WTC11 (cell line): Measurements from ENCODE around the gene SBF2. TPM values are rescaled to one million over a fixed set of nuclear protein-coding genes. Genes with fewer than 3 reads are reported as not detected.
A peak's percentile ranks its signal among the peaks of the same experiment; 100 is the strongest.

Experiments
- ATAC-seq: fragments of 200-7000 bp; cut with Tn5 transposase; 2 replicates; pipeline ENCODE4 v1.10.0; 2021; ENCODE audit warnings: mild to moderate bottlenecking, moderate library complexity
- CTCF ChIA-PET: fragments of 300-600 bp; sonication (Branson Sonifier 250); formaldehyde crosslinking; loops from one replicate; lab custom pipeline; 2021; ENCODE audit warnings: antibody characterized with exemption; lab: Charles Lee
- POLR2A ChIA-PET: fragments of 350-600 bp; sonication (Branson Sonifier 250); formaldehyde crosslinking; loops from one replicate; lab custom pipeline; 2021; ENCODE audit warnings: antibody characterized with exemption; lab: Charles Lee
- DNase-seq: peaks from one replicate; pipeline ENCODE4 v3.0.0; 2021; ENCODE audit warnings: low spot score
- H3K27ac Mint-ChIP-seq: 2 replicates; pipeline ENCODE4 v1.8.0; 2021; ENCODE audit warnings: mixed read lengths
- H3K27me3 Mint-ChIP-seq: 2 replicates; pipeline ENCODE4 v1.8.0; 2021; ENCODE audit warnings: low read depth, mild to moderate bottlenecking, moderate library complexity, mixed read lengths
- H3K36me3 Mint-ChIP-seq: 2 replicates; pipeline ENCODE4 v1.8.0; 2021; ENCODE audit warnings: mixed read lengths
- H3K4me1 Mint-ChIP-seq: 2 replicates; pipeline ENCODE4 v1.8.0; 2022; ENCODE audit warnings: mixed read lengths
- H3K4me3 Mint-ChIP-seq: 2 replicates; pipeline ENCODE4 v1.8.0; 2021; ENCODE audit warnings: mild to moderate bottlenecking, moderate library complexity, mixed read lengths
- H3K9me3 Mint-ChIP-seq: 2 replicates; pipeline ENCODE4 v1.8.0; 2021; ENCODE audit warnings: mixed read lengths
- CREM ChIP-seq: sonication (generic); formaldehyde crosslinking; IDR thresholded peaks from 2 replicates; pipeline ENCODE4 v1.8.1; 2022; ENCODE audit warnings: mild to moderate bottlenecking, missing genetic modification reagents, moderate library complexity
- ELF4 ChIP-seq: sonication (generic); formaldehyde crosslinking; IDR thresholded peaks from 2 replicates; pipeline ENCODE4 v1.8.1; 2022; ENCODE audit warnings: low read depth, mild to moderate bottlenecking, moderate library complexity, missing genetic modification reagents
- HMGA2 ChIP-seq: fragments of 250-450 bp; sonication (Bioruptor Pico); IDR thresholded peaks from 2 replicates; pipeline ENCODE4 v1.4.0; 2021; ENCODE audit warnings: mild to moderate bottlenecking, moderate library complexity
- JAZF1 ChIP-seq: fragments of 250-450 bp; sonication (Bioruptor Pico); IDR thresholded peaks from 2 replicates; pipeline ENCODE4 v1.9.0; 2021; ENCODE audit warnings: moderate library complexity, mild to moderate bottlenecking, inconsistent platforms
- KAT7 ChIP-seq: sonication (generic); formaldehyde crosslinking; IDR thresholded peaks from 2 replicates; pipeline ENCODE4 v1.8.1; 2023; ENCODE audit warnings: missing genetic modification reagents, mild to moderate bottlenecking, borderline replicate concordance
- RELA ChIP-seq: sonication (generic); formaldehyde crosslinking; IDR thresholded peaks from 2 replicates; pipeline ENCODE4 v1.8.1; 2022; ENCODE audit warnings: missing genetic modification reagents, mild to moderate bottlenecking, borderline replicate concordance
- SOX15 ChIP-seq: fragments of 250-450 bp; sonication (Bioruptor Pico); IDR thresholded peaks from 2 replicates; pipeline ENCODE4 v1.9.0; 2021; ENCODE audit warnings: mild to moderate bottlenecking
- SP1 ChIP-seq: sonication (generic); formaldehyde crosslinking; conservative IDR thresholded peaks from 2 replicates; pipeline ENCODE4 v1.8.1; 2022; ENCODE audit warnings: missing genetic modification reagents
- ZBTB21 ChIP-seq: sonication (generic); formaldehyde crosslinking; IDR thresholded peaks from 2 replicates; pipeline ENCODE4 v1.8.1; 2023; ENCODE audit warnings: mild to moderate bottlenecking, missing genetic modification reagents, borderline replicate concordance
- ZNF138 ChIP-seq: sonication (generic); formaldehyde crosslinking; conservative IDR thresholded peaks from 2 replicates; pipeline ENCODE4 v1.8.1; 2022; ENCODE audit warnings: mild to moderate bottlenecking, moderate library complexity, missing genetic modification reagents
- ZNF396 ChIP-seq: fragments of 250-450 bp; sonication (Bioruptor Pico); IDR thresholded peaks from 2 replicates; pipeline ENCODE4 v1.8.0; 2021; ENCODE audit warnings: mild to moderate bottlenecking, moderate library complexity, borderline replicate concordance
- total RNA-seq: library from RNA; stranded (reverse); gene quantifications from 3 replicates; pipeline ENCODE4 v1.2.3, GENCODE V29; 2021
- TF ChIP-seq, protein P1 (sequence below): sonication (generic); formaldehyde crosslinking; IDR thresholded peaks from 2 replicates; pipeline ENCODE4 v1.8.1; 2023; ENCODE audit warnings: mild to moderate bottlenecking, missing genetic modification reagents, moderate library complexity
- TF ChIP-seq, protein P2 (sequence below): sonication (generic); formaldehyde crosslinking; IDR thresholded peaks from 2 replicates; pipeline ENCODE4 v1.8.0; 2023; ENCODE audit warnings: missing genetic modification reagents
- TF ChIP-seq, protein P3 (sequence below): fragments of 250-450 bp; sonication (Bioruptor Pico); IDR thresholded peaks from 2 replicates; pipeline ENCODE4 v1.9.0; 2021; ENCODE audit warnings: moderate library complexity, mild to moderate bottlenecking, inconsistent platforms, borderline replicate concordance
- TF ChIP-seq, protein P4 (sequence below): fragments of 250-450 bp; sonication (Bioruptor Pico); IDR thresholded peaks from 2 replicates; pipeline ENCODE4 v2.1.2; 2022; ENCODE audit warnings: mild to moderate bottlenecking, moderate library complexity
- TF ChIP-seq, protein P5 (sequence below): sonication (generic); formaldehyde crosslinking; IDR thresholded peaks from 2 replicates; pipeline ENCODE4 v1.8.1; 2022; ENCODE audit warnings: low read depth, mild to moderate bottlenecking, moderate library complexity, missing genetic modification reagents, borderline replicate concordance
- TF ChIP-seq, protein P6 (sequence below): sonication (generic); formaldehyde crosslinking; IDR thresholded peaks from 2 replicates; pipeline ENCODE4 v1.8.1; 2022; ENCODE audit warnings: mild to moderate bottlenecking, missing genetic modification reagents, moderate library complexity, borderline replicate concordance
- TF ChIP-seq, protein P7 (sequence below): fragments of 250-450 bp; sonication (Bioruptor Pico); IDR thresholded peaks from 2 replicates; pipeline ENCODE4 v1.9.0; 2021; ENCODE audit warnings: mild to moderate bottlenecking
- TF ChIP-seq, protein P8 (sequence below): sonication (generic); formaldehyde crosslinking; IDR thresholded peaks from 2 replicates; pipeline ENCODE4 v1.8.0; 2023; ENCODE audit warnings: mild to moderate bottlenecking, missing genetic modification reagents
- TF ChIP-seq, protein P9 (sequence below): sonication (generic); formaldehyde crosslinking; IDR thresholded peaks from 2 replicates; pipeline ENCODE4 v1.8.1; 2023; ENCODE audit warnings: mild to moderate bottlenecking, missing genetic modification reagents, borderline replicate concordance

Gene SBF2
- total RNA-seq, 1 experiment from 2014 or later = 47.6 TPM

DNA sequence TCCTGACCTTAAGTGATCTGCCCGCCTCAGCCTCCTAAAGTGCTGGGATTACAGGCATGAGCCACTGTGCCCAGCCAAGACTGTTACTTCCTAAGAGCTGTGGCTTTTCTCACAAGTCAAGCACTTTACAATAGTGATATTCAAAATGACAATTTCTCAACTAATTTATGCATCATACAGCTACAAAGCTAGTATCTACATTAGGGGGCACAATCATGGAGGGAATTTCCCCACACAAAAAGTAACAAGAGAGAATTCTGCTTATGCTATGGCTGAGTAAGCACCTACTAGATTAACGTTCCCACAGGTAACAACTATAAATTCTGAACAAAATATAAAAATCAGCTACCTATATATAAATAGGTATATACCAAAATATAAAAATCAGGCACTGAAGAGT, 72.7 kb downstream of the SBF2 start (continued):
- TF ChIP-seq ZNF138 (no peak), ZBTB21 (CRISPR knock-in tag) (no peak), ELF4 (CRISPR knock-in tag) (no peak)
- TF ChIP-seq, protein P1, sequence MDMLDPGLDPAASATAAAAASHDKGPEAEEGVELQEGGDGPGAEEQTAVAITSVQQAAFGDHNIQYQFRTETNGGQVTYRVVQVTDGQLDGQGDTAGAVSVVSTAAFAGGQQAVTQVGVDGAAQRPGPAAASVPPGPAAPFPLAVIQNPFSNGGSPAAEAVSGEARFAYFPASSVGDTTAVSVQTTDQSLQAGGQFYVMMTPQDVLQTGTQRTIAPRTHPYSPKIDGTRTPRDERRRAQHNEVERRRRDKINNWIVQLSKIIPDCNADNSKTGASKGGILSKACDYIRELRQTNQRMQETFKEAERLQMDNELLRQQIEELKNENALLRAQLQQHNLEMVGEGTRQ (CRISPR knock-in tag) = no peak
- TF ChIP-seq, protein P2, sequence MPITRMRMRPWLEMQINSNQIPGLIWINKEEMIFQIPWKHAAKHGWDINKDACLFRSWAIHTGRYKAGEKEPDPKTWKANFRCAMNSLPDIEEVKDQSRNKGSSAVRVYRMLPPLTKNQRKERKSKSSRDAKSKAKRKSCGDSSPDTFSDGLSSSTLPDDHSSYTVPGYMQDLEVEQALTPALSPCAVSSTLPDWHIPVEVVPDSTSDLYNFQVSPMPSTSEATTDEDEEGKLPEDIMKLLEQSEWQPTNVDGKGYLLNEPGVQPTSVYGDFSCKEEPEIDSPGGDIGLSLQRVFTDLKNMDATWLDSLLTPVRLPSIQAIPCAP (CRISPR knock-in tag) = no peak
- TF ChIP-seq, protein P3, sequence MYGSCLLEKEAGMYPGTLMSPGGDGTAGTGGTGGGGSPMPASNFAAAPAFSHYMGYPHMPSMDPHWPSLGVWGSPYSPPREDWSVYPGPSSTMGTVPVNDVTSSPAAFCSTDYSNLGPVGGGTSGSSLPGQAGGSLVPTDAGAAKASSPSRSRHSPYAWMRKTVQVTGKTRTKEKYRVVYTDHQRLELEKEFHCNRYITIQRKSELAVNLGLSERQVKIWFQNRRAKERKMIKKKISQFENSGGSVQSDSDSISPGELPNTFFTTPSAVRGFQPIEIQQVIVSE (CRISPR knock-in tag) = no peak
- TF ChIP-seq, all 79 proteins: peak for 0

DNA sequence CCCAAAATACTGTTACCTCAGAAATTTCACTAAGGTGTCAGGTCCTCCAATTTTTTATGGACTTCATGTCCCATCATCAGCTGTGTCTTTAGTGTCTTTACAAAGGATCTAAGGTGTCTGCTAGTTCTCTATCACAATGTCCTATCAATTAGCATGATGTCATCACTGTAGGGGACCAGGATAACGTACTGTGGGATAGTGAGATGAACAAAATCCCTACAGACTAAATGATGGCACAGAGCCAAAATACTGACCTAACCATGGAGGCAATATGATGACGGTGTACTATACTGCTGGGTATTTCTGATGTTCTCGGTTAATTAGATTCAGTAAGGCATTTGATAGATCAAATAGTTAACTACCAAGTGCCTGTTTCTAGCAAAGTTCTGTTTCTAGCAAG, 82.5 kb downstream of the SBF2 start:
- Mint-ChIP-seq H3K27ac (no peak overlapping the region), H3K27me3 (no peaks in the 10 kb centered on the region), H3K4me3 (no peak overlapping the region), H3K9me3 (no peaks in the 10 kb centered on the region), H3K36me3 (no peaks in the 10 kb centered on the region), H3K4me1 (peaks cover 3% of the 10 kb centered on the region; the same call in 1 of the 2 replicates)
- TF ChIP-seq KAT7 (CRISPR knock-in tag) (no peak), JAZF1 (no peak), SOX15 (CRISPR knock-in tag) (no peak), HMGA2 (CRISPR knock-in tag) (no peak), SP1 (no peak), ZNF396 (CRISPR knock-in tag) (no peak)
- TF ChIP-seq, protein P4, sequence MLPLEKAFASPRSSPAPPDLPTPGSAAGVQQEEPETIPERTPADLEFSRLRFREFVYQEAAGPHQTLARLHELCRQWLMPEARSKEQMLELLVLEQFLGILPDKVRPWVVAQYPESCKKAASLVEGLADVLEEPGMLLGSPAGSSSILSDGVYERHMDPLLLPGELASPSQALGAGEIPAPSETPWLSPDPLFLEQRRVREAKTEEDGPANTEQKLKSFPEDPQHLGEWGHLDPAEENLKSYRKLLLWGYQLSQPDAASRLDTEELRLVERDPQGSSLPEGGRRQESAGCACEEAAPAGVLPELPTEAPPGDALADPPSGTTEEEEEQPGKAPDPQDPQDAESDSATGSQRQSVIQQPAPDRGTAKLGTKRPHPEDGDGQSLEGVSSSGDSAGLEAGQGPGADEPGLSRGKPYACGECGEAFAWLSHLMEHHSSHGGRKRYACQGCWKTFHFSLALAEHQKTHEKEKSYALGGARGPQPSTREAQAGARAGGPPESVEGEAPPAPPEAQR (CRISPR knock-in tag) = no peak
- TF ChIP-seq, protein P5, sequence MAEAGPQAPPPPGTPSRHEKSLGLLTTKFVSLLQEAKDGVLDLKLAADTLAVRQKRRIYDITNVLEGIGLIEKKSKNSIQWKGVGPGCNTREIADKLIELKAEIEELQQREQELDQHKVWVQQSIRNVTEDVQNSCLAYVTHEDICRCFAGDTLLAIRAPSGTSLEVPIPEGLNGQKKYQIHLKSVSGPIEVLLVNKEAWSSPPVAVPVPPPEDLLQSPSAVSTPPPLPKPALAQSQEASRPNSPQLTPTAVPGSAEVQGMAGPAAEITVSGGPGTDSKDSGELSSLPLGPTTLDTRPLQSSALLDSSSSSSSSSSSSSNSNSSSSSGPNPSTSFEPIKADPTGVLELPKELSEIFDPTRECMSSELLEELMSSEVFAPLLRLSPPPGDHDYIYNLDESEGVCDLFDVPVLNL = no peak
- TF ChIP-seq, protein P6, sequence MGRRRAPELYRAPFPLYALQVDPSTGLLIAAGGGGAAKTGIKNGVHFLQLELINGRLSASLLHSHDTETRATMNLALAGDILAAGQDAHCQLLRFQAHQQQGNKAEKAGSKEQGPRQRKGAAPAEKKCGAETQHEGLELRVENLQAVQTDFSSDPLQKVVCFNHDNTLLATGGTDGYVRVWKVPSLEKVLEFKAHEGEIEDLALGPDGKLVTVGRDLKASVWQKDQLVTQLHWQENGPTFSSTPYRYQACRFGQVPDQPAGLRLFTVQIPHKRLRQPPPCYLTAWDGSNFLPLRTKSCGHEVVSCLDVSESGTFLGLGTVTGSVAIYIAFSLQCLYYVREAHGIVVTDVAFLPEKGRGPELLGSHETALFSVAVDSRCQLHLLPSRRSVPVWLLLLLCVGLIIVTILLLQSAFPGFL = no peak
- TF ChIP-seq, protein P7, sequence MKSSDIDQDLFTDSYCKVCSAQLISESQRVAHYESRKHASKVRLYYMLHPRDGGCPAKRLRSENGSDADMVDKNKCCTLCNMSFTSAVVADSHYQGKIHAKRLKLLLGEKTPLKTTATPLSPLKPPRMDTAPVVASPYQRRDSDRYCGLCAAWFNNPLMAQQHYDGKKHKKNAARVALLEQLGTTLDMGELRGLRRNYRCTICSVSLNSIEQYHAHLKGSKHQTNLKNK = no peak
- ATAC-seq = no peak
- CTCF ChIA-PET = interaction anchor here (0.6 to 3.2 kb wide), 3 partner anchors 46 to 155 kb away, joined by 3 to 12 read pairs (median 7); partner anchors contain the start of gene ADM
- no peak for DNase-seq
- POLR2A ChIA-PET = no interaction called here

DNA sequence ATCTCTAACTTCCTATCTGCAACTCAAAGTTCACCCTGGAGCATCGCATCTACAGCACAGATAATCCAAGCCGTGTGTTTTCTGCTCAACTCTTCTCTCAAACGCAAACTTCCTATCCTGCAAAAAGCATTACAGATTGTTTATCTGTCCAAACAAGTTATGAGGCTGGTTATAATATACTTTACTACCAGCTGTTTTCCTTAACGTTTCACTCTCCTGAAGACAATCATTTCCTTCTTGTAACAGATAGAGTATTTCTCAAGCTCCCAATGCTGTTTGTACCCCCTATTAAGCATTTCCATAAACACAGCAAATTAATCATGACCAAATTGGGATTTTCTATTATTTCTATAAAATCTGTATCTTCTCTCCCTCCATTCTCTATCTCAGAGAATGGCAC, 84.7 kb downstream of the SBF2 start:
- CTCF ChIA-PET = interaction anchor here (0.8 to 4.1 kb wide), 5 partner anchors 11 to 157 kb away, joined by 3 to 38 read pairs (median 12); partner anchors contain the start of gene ADM
- POLR2A ChIA-PET = no interaction called here
- DNase-seq = no peak
- H3K4me1 Mint-ChIP-seq = peaks cover 3% of the 10 kb centered on the region; the same call in 1 of the 2 replicates
- peaks cover 5% of the 10 kb centered on the region for H3K9me3 Mint-ChIP-seq
- ATAC-seq = no peak
- H3K36me3 Mint-ChIP-seq = peaks cover 5% of the 10 kb centered on the region
- no peaks in the 10 kb centered on the region for H3K27me3 Mint-ChIP-seq
- H3K27ac Mint-ChIP-seq = peak overlapping the region; percentile 11; the same call in 1 of the 2 replicates
- no peak overlapping the region for H3K4me3 Mint-ChIP-seq
- TF ChIP-seq CREM (CRISPR knock-in tag) = no peak
- no peak for TF ChIP-seq RELA (CRISPR knock-in tag)
- TF ChIP-seq, protein P8, sequence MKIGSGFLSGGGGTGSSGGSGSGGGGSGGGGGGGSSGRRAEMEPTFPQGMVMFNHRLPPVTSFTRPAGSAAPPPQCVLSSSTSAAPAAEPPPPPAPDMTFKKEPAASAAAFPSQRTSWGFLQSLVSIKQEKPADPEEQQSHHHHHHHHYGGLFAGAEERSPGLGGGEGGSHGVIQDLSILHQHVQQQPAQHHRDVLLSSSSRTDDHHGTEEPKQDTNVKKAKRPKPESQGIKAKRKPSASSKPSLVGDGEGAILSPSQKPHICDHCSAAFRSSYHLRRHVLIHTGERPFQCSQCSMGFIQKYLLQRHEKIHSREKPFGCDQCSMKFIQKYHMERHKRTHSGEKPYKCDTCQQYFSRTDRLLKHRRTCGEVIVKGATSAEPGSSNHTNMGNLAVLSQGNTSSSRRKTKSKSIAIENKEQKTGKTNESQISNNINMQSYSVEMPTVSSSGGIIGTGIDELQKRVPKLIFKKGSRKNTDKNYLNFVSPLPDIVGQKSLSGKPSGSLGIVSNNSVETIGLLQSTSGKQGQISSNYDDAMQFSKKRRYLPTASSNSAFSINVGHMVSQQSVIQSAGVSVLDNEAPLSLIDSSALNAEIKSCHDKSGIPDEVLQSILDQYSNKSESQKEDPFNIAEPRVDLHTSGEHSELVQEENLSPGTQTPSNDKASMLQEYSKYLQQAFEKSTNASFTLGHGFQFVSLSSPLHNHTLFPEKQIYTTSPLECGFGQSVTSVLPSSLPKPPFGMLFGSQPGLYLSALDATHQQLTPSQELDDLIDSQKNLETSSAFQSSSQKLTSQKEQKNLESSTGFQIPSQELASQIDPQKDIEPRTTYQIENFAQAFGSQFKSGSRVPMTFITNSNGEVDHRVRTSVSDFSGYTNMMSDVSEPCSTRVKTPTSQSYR (CRISPR knock-in tag) = no peak
- TF ChIP-seq, protein P9, sequence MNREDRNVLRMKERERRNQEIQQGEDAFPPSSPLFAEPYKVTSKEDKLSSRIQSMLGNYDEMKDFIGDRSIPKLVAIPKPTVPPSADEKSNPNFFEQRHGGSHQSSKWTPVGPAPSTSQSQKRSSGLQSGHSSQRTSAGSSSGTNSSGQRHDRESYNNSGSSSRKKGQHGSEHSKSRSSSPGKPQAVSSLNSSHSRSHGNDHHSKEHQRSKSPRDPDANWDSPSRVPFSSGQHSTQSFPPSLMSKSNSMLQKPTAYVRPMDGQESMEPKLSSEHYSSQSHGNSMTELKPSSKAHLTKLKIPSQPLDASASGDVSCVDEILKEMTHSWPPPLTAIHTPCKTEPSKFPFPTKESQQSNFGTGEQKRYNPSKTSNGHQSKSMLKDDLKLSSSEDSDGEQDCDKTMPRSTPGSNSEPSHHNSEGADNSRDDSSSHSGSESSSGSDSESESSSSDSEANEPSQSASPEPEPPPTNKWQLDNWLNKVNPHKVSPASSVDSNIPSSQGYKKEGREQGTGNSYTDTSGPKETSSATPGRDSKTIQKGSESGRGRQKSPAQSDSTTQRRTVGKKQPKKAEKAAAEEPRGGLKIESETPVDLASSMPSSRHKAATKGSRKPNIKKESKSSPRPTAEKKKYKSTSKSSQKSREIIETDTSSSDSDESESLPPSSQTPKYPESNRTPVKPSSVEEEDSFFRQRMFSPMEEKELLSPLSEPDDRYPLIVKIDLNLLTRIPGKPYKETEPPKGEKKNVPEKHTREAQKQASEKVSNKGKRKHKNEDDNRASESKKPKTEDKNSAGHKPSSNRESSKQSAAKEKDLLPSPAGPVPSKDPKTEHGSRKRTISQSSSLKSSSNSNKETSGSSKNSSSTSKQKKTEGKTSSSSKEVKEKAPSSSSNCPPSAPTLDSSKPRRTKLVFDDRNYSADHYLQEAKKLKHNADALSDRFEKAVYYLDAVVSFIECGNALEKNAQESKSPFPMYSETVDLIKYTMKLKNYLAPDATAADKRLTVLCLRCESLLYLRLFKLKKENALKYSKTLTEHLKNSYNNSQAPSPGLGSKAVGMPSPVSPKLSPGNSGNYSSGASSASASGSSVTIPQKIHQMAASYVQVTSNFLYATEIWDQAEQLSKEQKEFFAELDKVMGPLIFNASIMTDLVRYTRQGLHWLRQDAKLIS (CRISPR knock-in tag) = no peak
